Measurements from ENCODE around the gene RBM4.

The RBM4 gene

GRCh38 chr11:66617155-66617834, 21.2 kb upstream of the RBM4 start:
- peaks cover 41% of the 10 kb centered on the region for H3K36me3 ChIP-seq (ENCODE audit: insufficient read depth, low read length)
- H3K9me3 ChIP-seq (ENCODE audit: insufficient read depth, low read depth, low read length), result no peaks in the 10 kb centered on the region
- no peaks in the 10 kb centered on the region for H3K27me3 ChIP-seq (ENCODE audit: insufficient read depth, low read length)
- peak overlapping the region; percentile 94 for H3K27ac ChIP-seq (ENCODE audit: low read depth, low read length)
- 1% methylated on average over 37 of the region's 38 CpGs for WGBS
- peaks cover 32% of the 10 kb centered on the region for H3K4me1 ChIP-seq (ENCODE audit: insufficient read depth, low read length)
- peak overlapping the region; percentile 88 for H3K9ac ChIP-seq (ENCODE audit: low read depth, low read length)
- peak overlapping the region; percentile 68 for H3K4me3 ChIP-seq (ENCODE audit: low read length)

DNA sequence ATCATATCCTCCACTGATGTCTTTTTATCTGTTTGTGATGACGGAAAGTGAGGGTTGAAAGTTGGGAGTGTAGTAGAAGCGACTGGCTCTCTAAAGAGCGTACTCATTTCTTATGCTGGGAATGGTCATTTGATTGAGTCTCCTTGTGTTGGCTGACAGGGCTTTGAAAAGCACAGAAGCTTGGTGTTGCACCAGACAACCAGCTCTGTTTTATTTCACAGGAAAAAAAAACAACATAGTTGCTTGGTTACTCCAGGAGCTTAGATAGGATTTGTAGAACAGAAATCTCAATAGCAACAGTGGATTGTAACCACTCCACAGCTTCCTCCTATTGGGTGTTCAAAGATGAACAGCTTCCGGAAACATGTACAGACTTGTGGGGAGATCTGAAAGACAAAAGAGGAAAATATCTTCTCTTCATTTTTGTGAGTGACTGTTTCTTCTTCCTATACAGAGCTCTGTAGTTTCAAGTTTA, 19.4 kb upstream of the RBM4 start:
- peaks cover 32% of the 10 kb centered on the region for H3K4me1 ChIP-seq (ENCODE audit: insufficient read depth, low read length)
- no peak overlapping the region for H3K27ac ChIP-seq (ENCODE audit: low read depth, low read length)
- peak overlapping the region; percentile 88; the same call in 1 of the 2 replicates for H3K9ac ChIP-seq (ENCODE audit: low read depth, low read length)
- no peaks in the 10 kb centered on the region for H3K27me3 ChIP-seq (ENCODE audit: insufficient read depth, low read length)
- H3K36me3 ChIP-seq (ENCODE audit: insufficient read depth, low read length), result peaks cover 60% of the 10 kb centered on the region
- H3K9me3 ChIP-seq (ENCODE audit: insufficient read depth, low read depth, low read length), result no peaks in the 10 kb centered on the region
- H3K4me3 ChIP-seq (ENCODE audit: low read length), result peak overlapping the region; percentile 68
- WGBS, result 91% methylated on average over 3 of the region's 4 CpGs

DNA sequence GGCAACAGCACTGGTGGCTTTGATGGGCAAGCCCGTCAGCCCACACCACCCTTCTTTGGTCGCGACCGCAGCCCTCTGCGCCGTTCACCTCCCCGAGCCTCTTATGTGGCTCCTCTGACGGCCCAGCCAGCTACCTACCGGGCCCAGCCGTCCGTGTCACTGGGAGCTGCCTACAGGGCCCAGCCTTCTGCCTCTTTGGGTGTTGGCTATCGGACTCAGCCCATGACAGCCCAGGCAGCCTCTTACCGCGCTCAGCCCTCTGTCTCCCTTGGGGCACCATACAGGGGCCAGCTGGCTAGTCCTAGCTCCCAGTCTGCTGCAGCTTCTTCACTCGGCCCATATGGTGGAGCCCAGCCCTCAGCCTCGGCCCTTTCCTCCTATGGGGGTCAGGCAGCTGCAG, 14.1 kb upstream of the RBM4 start:
- Histone ChIP-seq H3K27me3 (ENCODE audit: insufficient read depth, low read length) (no peaks in the 10 kb centered on the region), H3K4me3 (ENCODE audit: low read length) (no peak overlapping the region), H3K36me3 (ENCODE audit: insufficient read depth, low read length) (peaks cover 95% of the 10 kb centered on the region), H3K27ac (ENCODE audit: low read depth, low read length) (no peak overlapping the region), H3K4me1 (ENCODE audit: insufficient read depth, low read length) (peaks cover 17% of the 10 kb centered on the region), H3K9me3 (ENCODE audit: insufficient read depth, low read depth, low read length) (no peaks in the 10 kb centered on the region), H3K9ac (ENCODE audit: low read depth, low read length) (no peak overlapping the region)
- WGBS, result 95% methylated on average over 16 of the region's 16 CpGs

GRCh38 chr11:66625041-66625751, 13.3 kb upstream of the RBM4 start:
- no peaks in the 10 kb centered on the region for H3K27me3 ChIP-seq (ENCODE audit: insufficient read depth, low read length)
- WGBS, result 96% methylated on average over 26 of the region's 26 CpGs
- peaks cover 14% of the 10 kb centered on the region for H3K4me1 ChIP-seq (ENCODE audit: insufficient read depth, low read length)
- H3K27ac ChIP-seq (ENCODE audit: low read depth, low read length), result no peak overlapping the region
- H3K4me3 ChIP-seq (ENCODE audit: low read length), result no peak overlapping the region
- H3K36me3 ChIP-seq (ENCODE audit: insufficient read depth, low read length), result peaks cover 98% of the 10 kb centered on the region
- H3K9ac ChIP-seq (ENCODE audit: low read depth, low read length), result no peak overlapping the region
- no peaks in the 10 kb centered on the region for H3K9me3 ChIP-seq (ENCODE audit: insufficient read depth, low read depth, low read length)

DNA sequence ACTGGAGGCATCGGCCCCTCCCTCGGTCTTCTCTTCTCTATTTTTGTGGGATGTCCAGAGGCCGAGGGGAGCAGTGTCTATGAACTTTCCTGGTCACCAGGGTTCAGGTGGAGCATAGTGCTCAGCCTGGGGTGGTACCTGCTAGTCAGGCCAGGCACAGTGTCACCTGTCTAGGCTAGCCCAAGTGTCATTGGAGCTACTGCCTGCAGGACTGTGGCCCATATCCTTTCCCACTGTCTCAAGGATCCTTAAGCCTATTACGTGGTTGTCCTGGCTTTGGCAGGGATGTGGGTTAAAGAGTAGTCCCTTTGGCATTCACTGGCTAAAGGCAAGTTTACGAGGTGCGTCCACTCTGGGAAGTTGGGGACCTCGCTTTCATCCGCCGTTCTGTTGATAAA, 12.8 kb upstream of the RBM4 start:
- Histone ChIP-seq H3K9me3 (ENCODE audit: insufficient read depth, low read depth, low read length) (no peaks in the 10 kb centered on the region), H3K27ac (ENCODE audit: low read depth, low read length) (no peak overlapping the region), H3K36me3 (ENCODE audit: insufficient read depth, low read length) (peaks cover 100% of the 10 kb centered on the region), H3K27me3 (ENCODE audit: insufficient read depth, low read length) (no peaks in the 10 kb centered on the region), H3K9ac (ENCODE audit: low read depth, low read length) (no peak overlapping the region), H3K4me3 (ENCODE audit: low read length) (no peak overlapping the region), H3K4me1 (ENCODE audit: insufficient read depth, low read length) (peaks cover 10% of the 10 kb centered on the region; the same call in 1 of the 2 replicates)
- WGBS, result 94% methylated on average over 9 of the region's 9 CpGs

DNA sequence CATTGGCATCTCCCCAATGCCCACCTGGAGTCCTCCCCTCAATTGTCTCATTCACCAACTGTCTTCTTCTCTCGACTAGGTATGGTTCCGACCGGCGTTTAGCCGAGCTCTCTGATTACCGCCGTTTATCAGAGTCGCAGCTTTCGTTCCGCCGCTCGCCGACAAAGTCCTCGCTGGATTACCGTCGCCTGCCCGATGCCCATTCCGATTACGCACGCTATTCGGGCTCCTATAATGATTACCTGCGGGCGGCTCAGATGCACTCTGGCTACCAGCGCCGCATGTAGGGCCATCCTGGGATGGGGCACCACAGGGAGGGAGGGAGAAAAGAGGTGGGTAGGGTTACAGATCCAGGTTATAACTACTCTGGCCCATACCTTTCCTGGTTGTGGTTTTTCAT, 12.1 kb upstream of the RBM4 start:
- H3K4me1 ChIP-seq (ENCODE audit: insufficient read depth, low read length), result 0 out of 2 replicates have a peak, but pooled peaks cover 5% of the 10 kb centered on the region
- H3K27ac ChIP-seq (ENCODE audit: low read depth, low read length), result no peak overlapping the region
- WGBS, result 97% methylated on average over 25 of the region's 25 CpGs
- no peak overlapping the region for H3K4me3 ChIP-seq (ENCODE audit: low read length)
- peaks cover 95% of the 10 kb centered on the region for H3K36me3 ChIP-seq (ENCODE audit: insufficient read depth, low read length)
- no peaks in the 10 kb centered on the region for H3K9me3 ChIP-seq (ENCODE audit: insufficient read depth, low read depth, low read length)
- H3K27me3 ChIP-seq (ENCODE audit: insufficient read depth, low read length), result no peaks in the 10 kb centered on the region
- H3K9ac ChIP-seq (ENCODE audit: low read depth, low read length), result no peak overlapping the region

GRCh38 chr11:66626926-66627325, 11.6 kb upstream of the RBM4 start:
- Histone ChIP-seq H3K36me3 (ENCODE audit: insufficient read depth, low read length) (peaks cover 93% of the 10 kb centered on the region), H3K9ac (ENCODE audit: low read depth, low read length) (no peak overlapping the region), H3K9me3 (ENCODE audit: insufficient read depth, low read depth, low read length) (no peaks in the 10 kb centered on the region), H3K4me1 (ENCODE audit: insufficient read depth, low read length) (no peaks in the 10 kb centered on the region), H3K27ac (ENCODE audit: low read depth, low read length) (no peak overlapping the region), H3K27me3 (ENCODE audit: insufficient read depth, low read length) (no peaks in the 10 kb centered on the region), H3K4me3 (ENCODE audit: low read length) (no peak overlapping the region)
- 95% methylated on average over 6 of the region's 7 CpGs for WGBS

- Histone ChIP-seq H3K27me3 (ENCODE audit: insufficient read depth, low read length) (no peaks in the 10 kb centered on the region), H3K9me3 (ENCODE audit: insufficient read depth, low read depth, low read length) (no peaks in the 10 kb centered on the region), H3K4me1 (ENCODE audit: insufficient read depth, low read length) (no peaks in the 10 kb centered on the region), H3K4me3 (ENCODE audit: low read length) (no peak overlapping the region), H3K36me3 (ENCODE audit: insufficient read depth, low read length) (peaks cover 91% of the 10 kb centered on the region), H3K27ac (ENCODE audit: low read depth, low read length) (no peak overlapping the region), H3K9ac (ENCODE audit: low read depth, low read length) (no peak overlapping the region)
- 94% methylated on average over 7 of the region's 7 CpGs for WGBS
These were observed 10.4 kb upstream of the RBM4 start for GRCh38 chr11:66628061-66628603.

DNA sequence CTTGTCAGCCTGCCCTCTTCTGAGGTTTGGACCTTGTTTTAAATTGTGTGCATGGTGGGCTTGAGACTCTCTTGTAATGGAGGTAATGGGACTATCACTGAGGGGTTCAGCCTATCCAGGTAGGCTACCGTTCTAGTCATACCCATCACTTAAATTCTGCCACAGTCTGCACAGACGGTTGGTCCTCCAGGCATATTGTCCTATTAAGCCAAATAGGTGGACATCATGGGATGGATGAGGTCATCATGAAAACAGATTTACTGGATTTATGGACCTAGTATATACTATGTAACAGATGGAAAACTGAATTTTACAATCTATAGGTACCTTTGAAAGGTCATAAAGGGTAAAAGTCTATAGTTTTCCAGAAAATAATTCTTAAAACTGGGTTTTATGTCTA, 9.1 kb upstream of the RBM4 start:
- Histone ChIP-seq H3K9me3 (ENCODE audit: insufficient read depth, low read depth, low read length) (no peaks in the 10 kb centered on the region), H3K4me3 (ENCODE audit: low read length) (no peak overlapping the region), H3K9ac (ENCODE audit: low read depth, low read length) (no peak overlapping the region), H3K27me3 (ENCODE audit: insufficient read depth, low read length) (no peaks in the 10 kb centered on the region), H3K4me1 (ENCODE audit: insufficient read depth, low read length) (no peaks in the 10 kb centered on the region), H3K36me3 (ENCODE audit: insufficient read depth, low read length) (peaks cover 88% of the 10 kb centered on the region), H3K27ac (ENCODE audit: low read depth, low read length) (no peak overlapping the region)
- WGBS, result 100% methylated on average over 2 of the region's 2 CpGs

DNA sequence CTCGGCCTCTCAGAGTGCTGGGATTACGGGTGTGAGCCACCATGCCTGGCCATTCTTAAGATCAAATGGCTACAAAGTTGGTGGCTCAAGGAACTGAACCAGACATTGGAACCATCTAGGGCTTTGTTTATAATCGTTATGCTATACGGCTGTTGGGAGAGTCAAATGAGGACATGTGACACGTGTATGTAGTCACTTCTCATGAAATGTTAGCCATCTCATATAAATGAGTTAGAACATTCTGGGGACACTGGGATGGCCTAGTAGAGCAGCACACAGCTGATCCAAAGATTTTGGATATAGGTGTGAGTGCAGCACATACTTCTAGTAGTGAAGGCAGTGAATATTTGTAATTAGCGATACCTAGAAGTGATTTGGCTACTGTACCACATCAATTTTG, 6.6 kb upstream of the RBM4 start:
- no peak overlapping the region for H3K4me3 ChIP-seq (ENCODE audit: low read length)
- H3K27me3 ChIP-seq (ENCODE audit: insufficient read depth, low read length), result no peaks in the 10 kb centered on the region
- H3K27ac ChIP-seq (ENCODE audit: low read depth, low read length), result no peak overlapping the region
- no peaks in the 10 kb centered on the region for H3K9me3 ChIP-seq (ENCODE audit: insufficient read depth, low read depth, low read length)
- H3K36me3 ChIP-seq (ENCODE audit: insufficient read depth, low read length), result peaks cover 73% of the 10 kb centered on the region
- H3K4me1 ChIP-seq (ENCODE audit: insufficient read depth, low read length), result no peaks in the 10 kb centered on the region
- WGBS, result 96% methylated on average over 6 of the region's 6 CpGs
- H3K9ac ChIP-seq (ENCODE audit: low read depth, low read length), result no peak overlapping the region

DNA sequence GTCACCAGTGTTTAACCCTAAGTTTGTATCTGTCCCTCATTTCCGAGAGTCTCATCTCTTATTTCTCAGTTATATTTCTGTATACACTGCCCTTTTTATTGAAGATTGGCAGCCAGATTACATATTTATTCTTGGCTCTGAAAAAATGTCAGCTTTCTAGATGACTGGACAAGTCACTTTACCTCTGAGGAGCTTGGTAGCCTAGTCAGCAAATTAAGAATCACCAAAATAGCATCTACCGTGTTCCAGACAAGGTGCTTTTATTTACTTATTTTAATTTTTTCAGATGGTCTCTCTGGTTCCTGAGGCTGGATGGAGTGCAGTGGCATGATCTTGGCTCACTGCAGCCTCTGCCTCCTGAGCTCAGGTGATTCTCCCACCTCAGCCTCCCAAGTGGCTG, 5.6 kb upstream of the RBM4 start:
- peaks cover 63% of the 10 kb centered on the region for H3K36me3 ChIP-seq (ENCODE audit: insufficient read depth, low read length)
- no peak overlapping the region for H3K27ac ChIP-seq (ENCODE audit: low read depth, low read length)
- WGBS, result 90% methylated on average over 2 of the region's 2 CpGs
- no peaks in the 10 kb centered on the region for H3K27me3 ChIP-seq (ENCODE audit: insufficient read depth, low read length)
- H3K4me3 ChIP-seq (ENCODE audit: low read length), result no peak overlapping the region
- peaks cover 7% of the 10 kb centered on the region; the same call in 1 of the 2 replicates for H3K4me1 ChIP-seq (ENCODE audit: insufficient read depth, low read length)
- H3K9ac ChIP-seq (ENCODE audit: low read depth, low read length), result no peak overlapping the region
- no peaks in the 10 kb centered on the region for H3K9me3 ChIP-seq (ENCODE audit: insufficient read depth, low read depth, low read length)
